CD4-positive, alpha-beta T cell (primary cell): Measurements from ENCODE around the gene ARPP19. TPM values are rescaled to one million over a fixed set of nuclear protein-coding genes. Genes with fewer than 3 reads are reported as not detected.

ENCODE experiments used
- ATAC-seq: fragments of 200-7000 bp; cut with Tn5 transposase; one replicate; pipeline ENCODE4 v1.10.0; 2022; ENCODE audit warnings: mild to moderate bottlenecking; ENCODE audit not compliant: poor library complexity
- CTCF ChIA-PET: fragments of 350-600 bp; sonication (Branson Sonifier 250); formaldehyde crosslinking; loops from one replicate; lab custom pipeline; 2021; ENCODE audit warnings: antibody characterized with exemption, inconsistent platforms; lab: Charles Lee
- POLR2A ChIA-PET: fragments of 350-600 bp; sonication (Branson Sonifier 250); formaldehyde crosslinking; loops from one replicate; lab custom pipeline; 2021; ENCODE audit warnings: antibody characterized with exemption, inconsistent platforms; lab: Charles Lee
- DNase-seq, 14 experiments: peaks; one replicate each; pipeline ENCODE4 v3.0.0-alpha.2; 2013 to 2020; ENCODE audit warnings: mixed read lengths in 2 of 14
- H3K27ac ChIP-seq, 2 donors: one replicate each; pipeline versions ENCODE4 v1.5.1 to v1.7.0; 2013; ENCODE audit warnings: low read length in 2 of 2, low read depth in 1 of 2, mild to moderate bottlenecking in 1 of 2
- H3K27me3 ChIP-seq, 2 experiments: 1 replicate in 1 of 2; 2 replicates in 1 of 2; pipeline versions ENCODE4 v1.6.1 to v1.7.0; 2013; ENCODE audit warnings: low read length in 2 of 2, control low read depth in 1 of 2, mild to moderate bottlenecking in 1 of 2, moderate library complexity in 1 of 2; ENCODE audit not compliant: insufficient read depth in 2 of 2, control insufficient read depth in 1 of 2
- H3K36me3 ChIP-seq: one replicate; pipeline ENCODE4 v1.6.1; 2013; ENCODE audit warnings: low read length, control low read depth; ENCODE audit not compliant: insufficient read depth
- H3K4me1 ChIP-seq: one replicate; pipeline ENCODE4 v1.6.1; 2013; ENCODE audit warnings: low read length, control low read depth; ENCODE audit not compliant: insufficient read depth
- H3K4me3 ChIP-seq: one replicate; pipeline ENCODE4 v1.5.1; 2013; ENCODE audit warnings: mild to moderate bottlenecking, low read length, moderate library complexity
- H3K9me3 ChIP-seq, 2 experiments: 1 replicate in 1 of 2; 2 replicates in 1 of 2; pipeline versions ENCODE4 v1.6.1 to v1.7.0; 2013; ENCODE audit warnings: low read length in 2 of 2, mild to moderate bottlenecking in 2 of 2, control low read depth in 1 of 2, moderate library complexity in 1 of 2; ENCODE audit not compliant: control insufficient read depth in 1 of 2, insufficient read depth in 1 of 2
- H3K27ac Mint-ChIP-seq: one replicate; pipeline ENCODE4 v1.8.0; 2020; ENCODE audit warnings: mixed read lengths
- H3K27me3 Mint-ChIP-seq: one replicate; pipeline ENCODE4 v1.8.0; 2021; ENCODE audit warnings: mixed read lengths
- H3K36me3 Mint-ChIP-seq: one replicate; pipeline ENCODE4 v1.8.0; 2021; ENCODE audit warnings: low read depth, mixed read lengths
- H3K4me1 Mint-ChIP-seq: one replicate; pipeline ENCODE4 v1.8.0; 2021; ENCODE audit warnings: low read depth, mixed read lengths
- H3K4me3 Mint-ChIP-seq: one replicate; pipeline ENCODE4 v1.8.0; 2020; ENCODE audit warnings: mild to moderate bottlenecking, mixed read lengths
- H3K9me3 Mint-ChIP-seq: one replicate; pipeline ENCODE4 v1.8.0; 2020; ENCODE audit warnings: mixed read lengths
- CTCF ChIP-seq: fragments of 200-600 bp; IDR thresholded peaks from one replicate; pipeline ENCODE4 v1.8.0; 2022; ENCODE audit warnings: antibody characterized with exemption, mild to moderate bottlenecking
- intact Hi-C, 2 experiments: fragments of 100-400 bp; cut with DNase I in 1 of 2; cut with micrococcal nuclease in 1 of 2; formaldehyde crosslinking; loops; one replicate each; pipeline versions ENCODE4 v1.15.1 to v1.9.0; 2023 to 2025; cut with DNase I, micrococcal nuclease
- total RNA-seq, 174 experiments: library from RNA in 2 of 174; stranded (reverse) in 2 of 174; gene quantifications; one replicate each; pipeline ENCODE4 v1.2.3 and lab custom pipeline; 2021 to 2026

Gene ARPP19
- total RNA-seq, 2 experiments from 2014 or later, result 134 to 146 TPM

GRCh38 chr15:52532427-52532826 is 36.4 kb downstream of the ARPP19 start:
- H3K27ac Mint-ChIP-seq, result no peak overlapping the region
- Histone ChIP-seq H3K4me3 (no peak overlapping the region), H3K36me3 (no peaks in the 10 kb centered on the region), H3K27me3 (no peaks in the 10 kb centered on the region), H3K4me1 (peaks cover 21% of the 10 kb centered on the region), H3K9me3 (no peaks in the 10 kb centered on the region), H3K27ac (no peak overlapping the region)
- H3K9me3 Mint-ChIP-seq, result no peaks in the 10 kb centered on the region
- no peak for TF ChIP-seq CTCF
- POLR2A ChIA-PET, result no interaction called here
- ATAC-seq (no peak), DNase-seq (no peak)
- peaks cover 3% of the 10 kb centered on the region for H3K36me3 Mint-ChIP-seq
- H3K4me3 Mint-ChIP-seq, result no peak overlapping the region
- H3K27me3 Mint-ChIP-seq, result no peaks in the 10 kb centered on the region
- H3K4me1 Mint-ChIP-seq, result peaks cover 17% of the 10 kb centered on the region
- intact Hi-C loops, result loop anchor here in 1 of 2 experiments (5.0 kb wide), 2 partner anchors 50 to 275 kb away; no protein-coding TSS in a partner anchor
- CTCF ChIA-PET, result no interaction called here

- POLR2A ChIA-PET, result interaction anchor here (0.8 to 4.1 kb wide), 3 partner anchors 24 to 47 kb away, joined by 3 to 23 read pairs (median 12); no protein-coding TSS in a partner anchor
- peak overlapping the region; percentile 75 for H3K4me3 ChIP-seq
Measured at GRCh38 chr15:52529940-52530339, 38.9 kb downstream of the ARPP19 start.

GRCh38 chr15:52529341-52529924 is 39.4 kb downstream of the ARPP19 start:
- ChIA-PET CTCF (interaction anchor here (0.5 to 2.0 kb wide), 5 partner anchors 9 to 40 kb away, joined by 3 to 5 read pairs (median 4); no protein-coding TSS in a partner anchor), POLR2A (interaction anchor here (0.6 to 4.1 kb wide), 8 partner anchors 24 to 558 kb away, joined by 3 to 23 read pairs (median 3); partner anchors contain the start of genes ARPP19 and LEO1)
- H3K4me1 ChIP-seq, result peaks cover 22% of the 10 kb centered on the region
- H3K27me3 Mint-ChIP-seq, result no peaks in the 10 kb centered on the region
- H3K27ac Mint-ChIP-seq, result peak overlapping the region; percentile 84
- peaks cover 3% of the 10 kb centered on the region for H3K36me3 Mint-ChIP-seq
- H3K9me3 Mint-ChIP-seq, result no peaks in the 10 kb centered on the region
- no peak for TF ChIP-seq CTCF
- H3K9me3 ChIP-seq, result no peaks in the 10 kb centered on the region
- ATAC-seq, result peak; percentile 3
- H3K27me3 ChIP-seq, result no peaks in the 10 kb centered on the region
- no peaks in the 10 kb centered on the region for H3K36me3 ChIP-seq
- H3K27ac ChIP-seq, result peak overlapping the region; percentile 64 to 88
- DNase-seq, result peak in 10 of 14 experiments; percentile 6 to 50 (median 18)
- intact Hi-C loops, result loop anchor here (1.0 to 10.0 kb wide), 7 partner anchors 38 to 197 kb away; partner anchors contain the start of genes ATOSA (in 2 of the 2) and ARPP19 (in 1 of the 2)
- peak overlapping the region; percentile 89 for H3K4me3 Mint-ChIP-seq
- peak overlapping the region; percentile 75 for H3K4me3 ChIP-seq
- peaks cover 32% of the 10 kb centered on the region for H3K4me1 Mint-ChIP-seq

More at GRCh38 chr15:52529940-52530339, 38.9 kb downstream of the ARPP19 start:
- no peak for ATAC-seq
- no peaks in the 10 kb centered on the region for H3K9me3 ChIP-seq
- peaks cover 22% of the 10 kb centered on the region for H3K4me1 ChIP-seq
- Mint-ChIP-seq H3K9me3 (no peaks in the 10 kb centered on the region), H3K36me3 (peaks cover 3% of the 10 kb centered on the region), H3K27me3 (no peaks in the 10 kb centered on the region), H3K27ac (peak overlapping the region; percentile 84), H3K4me3 (peak overlapping the region; percentile 89), H3K4me1 (peaks cover 32% of the 10 kb centered on the region)
- intact Hi-C loops, result loop anchor here (1.0 to 10.0 kb wide), 9 partner anchors 37 to 273 kb away; partner anchors contain the start of genes ATOSA (in 2 of the 2) and ARPP19 (in 1 of the 2)
- H3K27ac ChIP-seq, result peak overlapping the region in 1 of 2 donors; percentile 88
- DNase-seq, result no peak
- no peak for TF ChIP-seq CTCF
- CTCF ChIA-PET, result interaction anchor here (2.0 kb wide), 1 partner anchor 8 kb away, joined by 4 read pairs; no protein-coding TSS in a partner anchor
- no peaks in the 10 kb centered on the region for H3K27me3 ChIP-seq
- no peaks in the 10 kb centered on the region for H3K36me3 ChIP-seq
